Stimulated activated CD8-positive, alpha-beta memory T cell treated with anti-CD3 and anti-CD28 coated beads, Interleukin-12 subunit alpha, Interleukin-12 subunit beta, amount 100 ng/mL, for 24 hours (primary cell): ENCODE results near the gene GSS.
A peak's percentile ranks its signal among the peaks of the same experiment; 100 is the strongest.

Source experiments
- DNase-seq: peaks from one replicate; pipeline ENCODE4 v3.0.0-alpha.2; 2020; ENCODE audit errors: extremely low read depth

The GSS gene

DNA sequence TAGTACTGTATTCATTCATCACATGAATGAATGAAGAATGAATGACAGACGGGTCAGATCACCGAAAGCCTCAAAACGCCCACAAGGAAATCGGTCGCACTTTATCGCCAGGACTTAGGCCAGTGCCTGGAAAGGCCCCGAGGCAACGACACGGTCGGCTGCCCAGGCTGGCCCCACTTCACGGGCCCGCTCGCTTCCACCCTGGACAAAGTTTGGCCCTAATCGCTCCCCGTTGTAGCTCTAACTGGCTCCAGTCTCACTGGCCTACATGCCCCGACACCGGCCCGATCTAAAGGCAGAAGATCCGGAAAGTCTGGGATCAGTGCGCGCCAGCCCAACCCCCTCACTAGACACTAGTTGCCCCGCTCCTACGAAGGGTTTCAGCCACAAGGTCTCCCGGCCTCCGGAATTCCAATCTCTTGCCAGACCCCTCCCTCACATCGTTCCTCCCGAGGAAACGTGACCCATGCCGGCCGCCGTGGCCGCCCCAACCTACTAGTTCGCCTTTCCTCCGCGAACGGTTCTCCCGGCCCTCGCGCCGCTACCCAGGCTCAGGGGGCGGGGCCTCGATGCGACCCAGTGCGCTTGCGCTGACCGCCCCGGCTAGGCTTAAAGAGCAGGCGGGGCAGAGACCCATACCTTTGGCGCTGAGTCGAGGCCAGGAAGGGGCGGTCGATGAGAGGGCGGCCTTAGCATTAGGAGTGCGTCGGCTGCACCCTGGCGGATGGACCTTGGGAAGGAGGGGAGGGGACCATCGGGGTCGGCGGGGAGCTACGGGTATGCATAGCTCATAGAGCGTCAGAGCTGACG, at the start of gene GSS, which contains the start of gene MYH7B:
Gene GSS, minus strand, starts transcription at position 576 of the 810 bp plus-strand sequence. CDS start 3,954 bp downstream, outside the sequence.
Gene MYH7B, plus strand, starts transcription at position 638 of the 810 bp plus-strand sequence. CDS start 22,138 bp downstream, outside the sequence.
- peak; percentile 93 for DNase-seq

DNA sequence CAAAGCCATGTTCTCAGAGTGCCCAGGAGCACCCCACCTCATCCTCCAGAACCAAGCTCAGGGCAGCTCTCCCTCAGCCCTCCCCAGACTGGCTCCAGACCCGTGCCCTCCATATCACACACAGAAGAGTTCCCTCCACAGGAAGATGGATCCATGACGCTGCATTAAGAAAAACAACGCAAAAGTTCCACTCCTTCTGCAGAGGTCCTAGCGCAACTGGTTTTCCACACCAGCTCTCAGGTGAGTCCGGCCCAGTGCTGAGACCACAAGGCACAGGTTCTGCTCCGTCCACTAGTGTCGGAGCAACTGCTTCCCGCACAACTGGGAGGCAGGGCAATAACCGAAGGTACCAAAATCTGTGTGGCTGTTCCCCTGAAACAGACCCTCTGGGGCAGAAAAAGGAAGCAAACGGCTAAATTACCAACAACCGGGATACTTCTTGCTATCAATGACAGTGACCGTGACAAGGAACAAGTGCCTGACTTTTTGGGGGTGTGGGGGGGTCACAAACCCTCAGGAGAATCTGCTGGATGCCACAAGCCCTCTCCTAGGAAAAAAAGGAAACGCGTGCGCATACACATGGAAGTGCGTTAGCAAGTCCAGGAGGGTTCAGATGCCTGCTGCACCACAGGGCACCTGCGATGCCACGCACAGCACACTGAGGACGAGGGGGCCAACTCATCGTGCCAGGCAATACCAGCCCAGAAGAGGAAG, 49.3 kb upstream of the GSS start:
- DNase-seq = no peak

DNA sequence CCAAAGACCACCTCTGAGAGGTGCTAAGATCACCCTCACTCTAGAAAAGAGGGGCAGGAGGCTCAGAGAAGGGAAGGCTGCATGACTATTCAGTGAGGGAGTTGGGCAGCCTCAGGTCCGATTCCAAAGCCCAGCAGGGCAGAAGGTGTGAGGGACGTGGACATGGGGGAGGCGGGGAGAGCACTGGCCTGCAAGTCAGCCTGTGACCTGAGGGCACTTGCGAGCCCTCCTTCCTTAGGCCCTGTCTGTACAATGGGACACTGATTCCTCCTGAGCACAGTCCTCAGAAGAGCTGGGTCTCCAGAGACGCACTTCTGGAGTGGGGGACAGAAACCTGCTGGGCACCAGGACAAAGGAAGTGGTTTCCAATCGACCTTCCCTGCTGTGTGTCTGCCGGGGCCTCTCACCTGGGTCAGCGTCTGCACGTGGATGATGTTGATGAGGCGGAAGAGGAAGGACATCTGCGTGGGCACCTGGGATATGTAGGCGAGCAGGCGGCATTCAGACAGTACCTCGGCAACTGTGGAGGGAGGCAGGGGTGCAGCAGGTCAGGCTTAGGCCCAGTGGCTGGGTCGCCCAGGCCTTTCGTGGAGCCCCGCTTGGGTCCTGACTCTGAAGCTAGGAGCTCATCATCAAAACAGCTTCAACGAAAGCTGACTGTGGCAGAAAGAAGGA, 48.6 kb upstream of the GSS start:
- no peak for DNase-seq

DNA sequence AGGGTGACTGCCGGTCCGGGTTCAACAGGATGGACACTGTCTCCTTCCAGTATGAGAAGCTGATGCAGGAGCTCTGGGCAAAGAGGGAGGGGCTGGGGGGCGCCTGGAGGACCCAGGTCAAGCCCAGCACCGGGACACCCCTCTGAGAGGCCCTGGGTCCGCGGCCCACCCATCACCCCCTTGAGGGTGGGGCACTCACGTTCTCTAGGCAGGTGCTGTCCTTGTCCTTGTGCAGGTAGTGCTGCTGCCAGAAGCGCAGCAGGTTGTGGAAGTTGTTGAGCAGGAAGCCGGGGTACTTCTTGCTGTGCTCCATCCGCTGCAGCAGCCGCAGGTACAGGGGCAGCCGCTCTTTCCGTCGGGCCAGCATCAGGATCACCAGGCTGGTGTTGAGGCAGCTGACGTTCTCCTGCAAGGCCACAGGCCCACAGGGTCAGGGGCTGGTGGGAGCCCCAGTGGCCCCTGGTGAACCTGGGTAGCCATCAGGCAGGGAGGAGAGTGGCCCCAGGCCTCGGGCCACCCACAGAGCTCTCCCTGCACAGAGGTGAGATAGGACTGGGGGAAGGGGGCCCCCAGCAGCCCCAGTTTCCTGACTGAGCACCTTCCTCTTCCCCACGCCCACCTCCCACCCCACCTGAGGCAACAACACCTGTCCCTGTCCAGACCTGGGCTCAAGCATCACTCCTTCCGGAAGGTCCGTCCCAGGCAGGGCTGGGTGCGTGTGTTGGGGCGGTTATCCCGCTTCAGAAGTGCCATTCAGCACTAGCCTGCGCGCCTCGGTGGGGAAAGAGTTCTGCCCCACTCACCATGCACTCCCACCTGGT, 47.8 kb upstream of the GSS start:
- no peak for DNase-seq

DNA sequence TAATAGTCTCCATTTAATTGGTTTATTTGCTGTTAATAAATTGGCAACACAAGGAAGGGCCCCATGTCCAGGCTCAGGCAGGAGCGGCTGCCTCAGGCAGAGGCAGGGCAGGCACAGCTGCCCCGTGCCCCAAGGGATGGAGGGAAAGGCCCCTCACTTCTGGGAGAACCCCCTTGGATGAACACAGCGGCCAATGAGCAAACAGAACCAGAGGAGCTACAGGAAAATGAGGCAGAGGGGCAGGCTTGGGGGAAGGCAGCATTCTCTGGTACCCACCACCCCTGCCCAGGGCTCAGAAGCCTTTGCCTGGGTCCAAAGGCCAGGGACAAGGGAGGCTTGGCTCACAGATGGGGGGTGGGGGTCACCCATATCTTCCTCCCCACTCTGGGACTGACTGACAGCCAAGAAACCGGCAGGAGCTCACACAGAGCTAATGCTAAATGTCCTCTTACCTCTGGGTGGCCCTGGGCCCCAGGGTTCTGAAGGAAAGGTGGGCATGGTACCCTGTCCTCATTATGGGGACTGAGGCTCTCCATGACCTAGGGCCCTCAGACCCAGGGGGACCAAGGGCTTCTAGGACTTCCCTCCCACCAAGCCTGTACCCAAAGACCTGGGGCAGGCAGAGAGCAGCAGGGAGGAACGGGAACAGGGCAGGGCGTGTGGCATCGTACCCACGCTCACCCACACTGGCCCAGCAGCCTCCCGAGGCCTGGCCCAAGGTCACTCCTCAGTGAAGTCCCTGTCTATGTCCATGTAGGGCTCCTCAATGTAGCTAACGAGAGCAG, 47.0 kb upstream of the GSS start:
- no peak for DNase-seq

DNA sequence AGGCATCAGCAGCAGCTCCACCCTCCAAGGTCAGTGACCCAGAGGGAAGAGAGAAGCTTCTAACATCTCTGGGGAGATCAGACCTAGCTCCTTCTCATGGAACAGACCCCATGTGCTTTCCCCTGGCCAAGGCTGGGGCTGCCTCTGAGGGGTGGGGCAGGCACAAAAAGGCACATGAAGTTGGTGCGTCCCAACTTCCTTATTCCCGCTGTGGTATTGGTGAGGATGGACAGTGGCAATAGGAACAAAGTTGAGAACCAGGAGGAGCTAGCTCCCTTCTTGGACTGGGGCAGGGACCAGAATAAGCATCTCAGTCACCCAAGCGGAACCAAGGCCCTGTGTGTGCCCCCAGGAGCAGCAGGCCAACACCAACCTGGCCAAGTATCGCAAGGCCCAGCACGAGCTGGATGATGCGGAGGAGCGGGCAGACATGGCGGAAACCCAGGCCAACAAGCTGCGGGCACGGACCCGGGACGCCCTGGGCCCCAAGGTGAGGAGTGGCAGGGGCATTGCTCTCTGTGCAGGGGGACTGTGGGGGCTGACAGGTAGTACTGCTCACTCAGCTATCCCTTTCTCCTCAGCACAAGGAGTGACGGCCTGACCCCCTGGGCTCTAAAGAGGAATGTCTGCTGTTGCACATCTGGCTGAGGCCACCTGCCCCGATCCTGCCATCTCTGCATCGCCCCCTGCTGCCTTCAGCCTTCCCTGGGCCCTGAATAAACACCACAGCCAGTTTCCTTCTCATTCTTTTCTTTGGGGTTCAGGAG, 46.2 kb upstream of the GSS start:
- DNase-seq = no peak

DNA sequence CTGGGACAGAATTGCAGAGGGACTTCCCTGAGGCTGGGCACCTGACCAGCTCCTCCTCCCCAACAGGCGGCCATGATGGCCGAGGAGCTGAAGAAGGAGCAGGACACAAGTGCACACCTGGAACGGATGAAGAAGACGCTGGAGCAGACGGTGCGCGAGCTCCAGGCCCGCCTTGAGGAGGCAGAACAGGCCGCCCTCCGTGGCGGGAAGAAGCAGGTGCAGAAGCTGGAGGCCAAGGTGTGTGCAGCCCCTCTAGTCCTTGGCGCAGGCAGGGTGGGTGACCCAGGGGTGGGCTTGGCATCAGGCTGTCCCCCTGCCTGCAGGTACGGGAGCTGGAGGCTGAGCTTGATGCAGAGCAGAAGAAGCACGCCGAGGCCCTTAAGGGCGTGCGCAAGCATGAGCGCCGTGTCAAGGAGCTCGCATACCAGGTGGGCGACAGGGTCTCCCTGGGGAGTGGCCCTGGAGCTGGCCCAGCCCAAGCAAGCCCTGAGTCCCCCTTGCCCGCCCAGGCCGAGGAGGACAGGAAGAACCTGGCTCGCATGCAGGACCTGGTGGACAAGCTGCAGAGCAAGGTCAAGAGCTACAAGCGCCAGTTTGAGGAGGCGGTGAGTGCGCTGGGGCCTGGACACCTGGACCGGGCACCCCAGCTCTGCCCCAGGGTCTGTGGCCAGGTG, 45.5 kb upstream of the GSS start:
- DNase-seq = no peak

DNA sequence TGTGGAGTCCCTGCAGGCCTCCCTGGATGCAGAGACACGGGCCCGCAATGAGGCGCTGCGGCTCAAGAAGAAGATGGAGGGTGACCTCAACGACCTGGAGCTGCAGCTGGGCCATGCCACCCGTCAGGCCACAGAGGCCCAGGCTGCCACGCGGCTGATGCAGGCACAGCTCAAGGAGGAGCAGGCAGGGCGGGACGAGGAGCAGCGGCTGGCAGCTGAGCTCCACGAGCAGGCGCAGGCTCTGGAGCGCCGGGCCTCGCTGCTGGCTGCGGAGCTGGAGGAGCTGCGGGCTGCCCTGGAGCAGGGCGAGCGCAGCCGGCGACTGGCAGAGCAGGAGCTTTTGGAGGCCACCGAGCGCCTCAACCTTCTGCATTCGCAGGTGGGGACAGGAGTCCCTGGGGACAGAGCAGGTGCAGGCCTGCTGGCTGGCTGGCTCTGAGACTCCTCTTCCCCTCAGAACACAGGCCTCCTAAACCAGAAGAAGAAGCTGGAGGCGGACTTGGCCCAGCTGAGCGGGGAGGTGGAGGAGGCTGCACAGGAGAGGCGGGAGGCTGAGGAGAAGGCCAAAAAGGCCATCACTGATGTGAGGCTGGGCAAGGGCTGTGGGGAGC, 44.8 kb upstream of the GSS start:
- no peak for DNase-seq

DNA sequence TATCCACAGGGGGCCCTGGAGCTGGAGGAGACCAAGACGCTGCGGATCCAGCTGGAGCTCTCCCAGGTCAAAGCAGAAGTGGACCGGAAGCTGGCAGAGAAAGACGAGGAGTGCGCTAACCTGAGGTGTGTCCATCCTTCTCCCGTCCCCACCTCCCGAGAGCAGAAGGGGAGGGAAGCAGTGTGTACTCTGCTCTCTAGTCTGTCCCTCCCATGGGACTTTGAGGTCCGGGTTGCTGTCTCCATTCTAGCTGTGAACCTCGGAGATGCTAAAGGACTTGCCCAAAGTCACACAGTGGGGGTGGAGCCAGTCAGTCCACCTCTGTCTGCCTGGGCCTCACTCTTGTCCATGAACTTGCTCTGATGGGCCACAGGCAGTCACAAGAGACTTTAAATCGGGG, 44.2 kb upstream of the GSS start:
- DNase-seq = no peak

DNA sequence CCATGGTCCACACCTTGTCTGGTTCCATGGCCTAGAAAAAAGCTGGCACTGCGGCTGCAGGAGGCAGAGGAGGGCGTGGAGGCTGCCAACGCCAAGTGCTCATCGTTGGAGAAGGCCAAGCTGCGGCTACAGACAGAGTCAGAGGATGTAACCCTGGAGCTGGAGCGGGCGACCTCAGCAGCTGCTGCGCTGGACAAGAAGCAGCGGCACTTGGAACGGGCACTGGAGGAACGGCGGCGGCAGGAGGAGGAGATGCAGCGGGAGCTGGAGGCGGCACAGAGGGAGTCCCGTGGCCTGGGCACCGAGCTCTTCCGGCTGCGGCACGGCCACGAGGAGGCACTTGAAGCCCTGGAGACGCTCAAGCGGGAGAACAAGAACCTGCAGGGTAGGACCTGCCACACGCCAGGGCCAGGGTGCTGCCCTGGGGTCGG, 43.4 kb upstream of the GSS start:
- no peak for DNase-seq

DNA sequence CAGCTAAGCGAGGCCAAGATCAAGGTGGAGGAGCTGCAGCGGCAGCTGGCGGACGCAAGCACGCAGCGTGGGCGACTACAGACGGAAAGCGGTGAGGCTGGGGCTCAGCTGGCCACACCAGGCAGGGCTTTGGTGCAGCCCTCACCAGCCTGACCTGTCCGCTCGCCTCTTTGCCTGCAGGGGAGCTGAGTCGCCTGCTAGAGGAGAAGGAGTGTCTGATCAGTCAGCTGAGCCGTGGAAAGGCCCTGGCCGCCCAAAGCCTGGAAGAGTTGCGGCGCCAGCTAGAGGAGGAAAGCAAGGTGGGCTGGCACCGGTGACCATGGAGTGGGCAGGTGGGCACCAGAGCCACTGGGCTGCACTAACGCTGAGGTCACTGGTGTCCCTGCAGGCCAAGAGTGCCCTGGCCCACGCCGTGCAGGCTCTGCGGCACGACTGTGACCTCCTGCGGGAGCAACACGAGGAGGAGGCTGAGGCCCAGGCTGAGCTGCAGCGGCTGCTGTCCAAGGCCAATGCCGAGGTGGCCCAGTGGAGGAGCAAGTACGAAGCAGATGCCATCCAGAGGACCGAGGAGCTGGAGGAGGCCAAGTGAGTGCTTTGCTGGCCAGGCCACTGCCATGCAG, 42.8 kb upstream of the GSS start:
- no peak for DNase-seq

DNA sequence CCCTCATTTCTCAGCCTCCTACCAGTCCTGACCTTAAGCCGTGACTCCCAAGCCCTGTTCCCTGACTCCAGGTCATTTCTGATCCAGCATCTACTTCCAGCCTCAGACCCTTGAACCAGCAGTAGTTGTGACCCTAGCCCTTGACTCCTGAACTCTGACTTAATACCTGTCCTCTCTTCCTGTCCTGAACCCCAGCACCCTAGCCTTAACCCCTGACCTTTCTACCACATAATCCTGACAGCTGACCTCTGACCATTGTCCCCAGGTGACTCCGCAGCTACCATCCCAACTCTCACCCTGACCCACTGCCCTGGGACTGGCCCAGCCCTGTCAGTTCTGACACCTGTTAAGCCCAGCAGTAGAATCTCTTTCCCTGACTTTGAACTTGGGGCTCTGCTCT, 42.2 kb upstream of the GSS start:
- no peak for DNase-seq

DNA sequence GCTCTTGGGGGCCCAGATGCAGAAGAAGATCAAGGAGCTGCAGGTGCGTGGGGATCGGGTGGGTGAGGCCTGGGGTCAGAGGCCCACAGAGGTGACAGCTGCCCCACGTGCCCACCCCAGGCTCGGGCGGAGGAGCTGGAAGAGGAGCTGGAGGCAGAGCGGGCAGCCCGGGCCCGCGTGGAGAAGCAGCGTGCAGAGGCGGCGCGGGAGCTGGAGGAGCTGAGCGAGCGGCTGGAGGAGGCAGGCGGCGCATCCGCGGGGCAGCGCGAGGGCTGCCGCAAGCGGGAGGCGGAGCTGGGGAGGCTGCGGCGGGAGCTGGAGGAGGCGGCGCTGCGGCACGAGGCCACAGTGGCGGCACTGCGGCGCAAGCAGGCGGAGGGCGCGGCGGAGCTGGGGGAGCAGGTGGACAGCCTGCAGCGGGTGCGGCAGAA, 41.5 kb upstream of the GSS start:
- no peak for DNase-seq

DNA sequence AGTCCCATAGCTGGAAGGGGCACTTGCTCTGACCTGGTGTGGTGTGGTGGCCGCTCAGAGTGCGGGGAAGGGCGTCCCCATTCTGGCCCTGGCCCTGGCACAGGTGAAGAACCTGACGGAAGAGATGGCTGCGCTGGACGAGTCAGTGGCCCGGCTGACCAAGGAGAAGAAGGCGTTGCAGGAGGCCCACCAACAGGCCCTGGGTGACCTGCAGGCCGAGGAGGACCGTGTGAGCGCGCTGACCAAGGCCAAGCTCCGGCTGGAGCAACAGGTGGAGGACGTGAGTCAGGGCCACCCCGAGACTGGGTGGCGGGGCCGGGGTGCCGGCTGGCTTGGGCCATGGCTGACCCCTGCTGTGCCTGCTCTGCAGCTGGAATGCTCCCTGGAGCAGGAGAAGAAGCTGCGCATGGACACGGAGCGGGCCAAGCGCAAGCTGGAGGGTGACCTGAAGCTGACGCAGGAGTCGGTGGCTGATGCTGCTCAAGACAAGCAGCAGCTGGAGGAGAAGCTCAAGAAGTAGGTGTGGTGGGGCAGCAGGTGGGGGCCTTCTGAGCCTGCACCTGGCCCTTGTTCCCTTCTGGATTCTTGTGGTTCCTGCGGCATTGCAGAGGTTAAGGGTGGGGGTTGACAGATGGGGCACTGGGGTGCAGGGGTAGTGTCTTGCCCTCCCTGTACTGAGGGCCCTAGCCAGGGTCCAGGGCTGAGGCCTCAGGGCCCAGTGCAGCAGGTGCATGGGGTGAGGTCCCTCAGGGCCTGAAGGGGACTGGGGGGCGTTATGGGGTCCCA, 40.8 kb upstream of the GSS start:
- no peak for DNase-seq

DNA sequence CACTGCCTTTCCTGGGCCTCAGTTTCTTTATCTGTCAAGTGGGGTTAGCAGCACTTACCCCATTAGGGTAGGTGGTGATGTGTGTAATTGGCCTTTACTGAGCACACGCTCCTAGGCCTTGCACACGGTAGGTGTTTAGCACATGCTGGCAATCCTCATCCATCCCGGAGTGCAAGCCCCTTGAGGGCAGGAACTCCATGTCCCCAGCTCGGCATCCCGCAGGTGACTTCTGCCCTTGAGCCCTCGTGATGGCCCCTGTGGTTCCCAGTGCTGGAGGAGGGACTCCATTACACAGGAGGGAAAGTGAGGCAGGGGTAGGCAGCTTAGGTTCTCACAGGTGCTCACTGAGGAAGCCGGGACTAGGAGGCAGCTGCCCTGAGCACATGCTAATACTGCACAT, 40.1 kb upstream of the GSS start:
- no peak for DNase-seq

DNA sequence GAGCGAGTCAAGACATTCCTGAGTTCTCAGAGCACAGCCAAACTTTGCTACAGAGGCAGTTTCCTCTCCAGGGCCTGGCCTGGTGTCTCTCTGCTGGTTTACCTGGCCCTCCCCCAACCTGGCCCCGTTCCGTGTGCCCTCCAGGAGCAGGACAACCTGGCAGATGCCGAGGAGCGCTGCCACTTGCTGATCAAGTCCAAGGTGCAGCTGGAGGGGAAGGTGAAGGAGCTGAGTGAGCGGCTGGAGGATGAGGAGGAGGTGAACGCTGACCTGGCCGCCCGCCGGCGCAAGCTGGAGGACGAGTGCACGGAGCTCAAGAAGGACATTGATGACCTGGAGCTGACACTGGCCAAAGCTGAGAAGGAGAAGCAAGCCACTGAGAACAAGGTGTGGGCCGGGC, 39.6 kb upstream of the GSS start:
- DNase-seq = no peak

DNA sequence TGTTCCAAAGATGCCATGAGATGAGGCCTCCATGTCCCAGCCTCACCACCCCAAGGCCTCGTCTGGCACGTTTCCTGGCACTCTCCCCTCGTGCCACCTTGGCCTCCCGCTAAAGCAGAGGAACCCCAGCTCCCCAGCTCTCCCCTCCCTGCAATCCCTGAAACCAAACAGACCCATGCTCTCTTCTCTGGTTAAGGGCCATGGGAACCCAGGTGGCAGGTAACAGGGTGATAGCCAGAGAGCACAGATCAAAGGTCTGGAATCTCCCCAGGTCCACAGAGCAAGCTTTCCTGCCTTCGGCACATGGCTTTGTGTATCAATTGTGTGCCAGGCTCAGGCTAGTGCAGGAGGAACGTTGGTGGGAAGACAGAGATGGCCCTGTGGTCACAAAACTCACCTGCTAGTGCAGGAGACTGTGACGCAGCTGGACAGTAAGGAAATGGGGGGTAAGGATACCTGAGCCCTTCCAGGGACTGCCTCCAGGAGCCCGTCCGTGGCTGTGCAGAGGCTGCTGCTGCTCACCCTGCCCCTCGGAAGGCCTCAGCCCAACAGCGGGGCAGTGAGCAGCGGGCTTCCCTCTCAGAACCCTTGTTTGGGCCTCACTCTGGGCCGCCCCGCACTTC, 39.0 kb upstream of the GSS start:
- DNase-seq = no peak
